ENCODE results near the gene ZNF560.

ZNF560 gene

GRCh38 chr19:9435279-9436268 is 62.8 kb downstream of the ZNF560 start, which contains the start of gene ZNF266:
ZNF266 (minus strand) TSS chr19:9435573; CDS start chr19:9420089, 15,484 bp downstream.
- peak; percentile 93 for DNase-seq

- DNase-seq, result peak; percentile 42
Measured at GRCh38 chr19:9431475-9431874, 66.9 kb downstream of the ZNF560 start.

- DNase-seq, result no peak
Measured at GRCh38 chr19:9430444-9430843, 68.0 kb downstream of the ZNF560 start.

- no peak for DNase-seq
Measured at GRCh38 chr19:9427941-9428340, 70.5 kb downstream of the ZNF560 start.
